Measurements from ENCODE around the gene VMA21. TPM values are rescaled to one million over a fixed set of nuclear protein-coding genes. Genes with fewer than 3 reads are reported as not detected.

Gene VMA21
- total RNA-seq, 1 donor from 2014 or later = 30.4 TPM

DNA sequence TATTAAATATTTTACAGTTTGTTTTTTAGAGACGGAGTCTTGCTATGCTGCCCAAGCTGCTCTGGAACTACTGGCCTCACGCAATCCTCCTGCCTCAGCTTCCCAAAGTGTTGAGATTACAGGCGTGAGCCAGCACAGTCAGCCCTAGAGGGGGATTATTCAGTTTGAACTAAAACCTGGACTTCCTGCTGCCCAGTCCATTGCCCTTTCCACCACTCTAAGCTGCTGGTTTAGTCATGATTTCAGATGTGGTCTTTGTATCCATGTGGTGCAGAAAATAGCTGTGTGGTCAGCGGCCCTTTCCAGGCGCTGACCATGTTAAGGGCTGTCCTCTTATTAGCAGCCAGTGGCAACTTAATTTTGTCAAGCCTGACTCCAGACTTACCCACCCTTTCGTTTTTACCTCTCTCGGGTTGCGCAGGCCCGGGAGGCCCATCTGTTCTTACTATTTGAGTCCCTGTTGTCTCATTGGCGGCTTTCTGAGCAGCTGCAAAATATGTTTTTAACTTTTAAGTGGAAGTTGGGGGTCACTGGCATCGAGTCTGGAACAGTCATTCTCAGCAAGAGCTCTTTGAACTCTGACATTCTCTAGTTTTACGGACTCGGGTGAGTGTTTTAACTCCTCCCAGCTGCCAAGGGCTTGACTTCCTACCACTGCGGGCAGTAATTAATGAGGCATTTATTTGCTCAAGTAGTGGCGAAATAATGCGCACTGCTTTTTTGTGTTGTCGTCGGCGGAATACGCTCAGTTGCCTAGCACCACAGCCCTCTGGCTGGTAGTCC lies 773 bp upstream of the VMA21 start:
- Mint-ChIP-seq H3K9me3 (peaks cover 15% of the 10 kb centered on the region), H3K36me3 (no peaks in the 10 kb centered on the region), H3K27me3 (ENCODE audit: low read depth) (no peaks in the 10 kb centered on the region), H3K4me1 (peaks cover 23% of the 10 kb centered on the region), H3K27ac (peak overlapping the region; percentile 98), H3K4me3 (peak overlapping the region; percentile 72)
- TF ChIP-seq, protein P1, sequence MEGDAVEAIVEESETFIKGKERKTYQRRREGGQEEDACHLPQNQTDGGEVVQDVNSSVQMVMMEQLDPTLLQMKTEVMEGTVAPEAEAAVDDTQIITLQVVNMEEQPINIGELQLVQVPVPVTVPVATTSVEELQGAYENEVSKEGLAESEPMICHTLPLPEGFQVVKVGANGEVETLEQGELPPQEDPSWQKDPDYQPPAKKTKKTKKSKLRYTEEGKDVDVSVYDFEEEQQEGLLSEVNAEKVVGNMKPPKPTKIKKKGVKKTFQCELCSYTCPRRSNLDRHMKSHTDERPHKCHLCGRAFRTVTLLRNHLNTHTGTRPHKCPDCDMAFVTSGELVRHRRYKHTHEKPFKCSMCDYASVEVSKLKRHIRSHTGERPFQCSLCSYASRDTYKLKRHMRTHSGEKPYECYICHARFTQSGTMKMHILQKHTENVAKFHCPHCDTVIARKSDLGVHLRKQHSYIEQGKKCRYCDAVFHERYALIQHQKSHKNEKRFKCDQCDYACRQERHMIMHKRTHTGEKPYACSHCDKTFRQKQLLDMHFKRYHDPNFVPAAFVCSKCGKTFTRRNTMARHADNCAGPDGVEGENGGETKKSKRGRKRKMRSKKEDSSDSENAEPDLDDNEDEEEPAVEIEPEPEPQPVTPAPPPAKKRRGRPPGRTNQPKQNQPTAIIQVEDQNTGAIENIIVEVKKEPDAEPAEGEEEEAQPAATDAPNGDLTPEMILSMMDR (IDR thresholded peaks at IDR 0.05; ENCODE audit: unreplicated experiment) = no peak
- no peak for DNase-seq (ENCODE audit: low spot score in 2 of 2, unreplicated experiment in 2 of 2)

DNA sequence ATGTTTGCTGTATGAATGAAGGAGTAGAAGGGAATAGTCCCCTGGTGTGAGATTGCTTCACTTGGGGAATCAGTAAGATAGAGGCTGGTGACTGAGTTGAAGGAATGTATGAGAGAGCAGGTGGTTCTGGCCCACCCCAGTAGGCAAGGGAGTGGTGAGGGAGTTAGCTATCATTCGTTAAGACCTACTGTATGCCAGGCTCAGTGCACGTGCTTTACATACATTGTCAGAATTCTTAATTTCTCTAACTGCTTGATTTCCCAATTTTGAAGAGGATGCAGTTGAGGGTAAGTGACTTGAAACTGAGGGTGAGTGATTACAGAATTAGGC lies 700 bp downstream of the VMA21 start:
- H3K9me3 Mint-ChIP-seq = peaks cover 13% of the 10 kb centered on the region
- peaks cover 23% of the 10 kb centered on the region for H3K4me1 Mint-ChIP-seq
- H3K27ac Mint-ChIP-seq = peak overlapping the region; percentile 91
- peak overlapping the region; percentile 78 for H3K4me3 Mint-ChIP-seq
- TF ChIP-seq, protein P1 (IDR thresholded peaks at IDR 0.05; ENCODE audit: unreplicated experiment) = no peak
- H3K27me3 Mint-ChIP-seq (ENCODE audit: low read depth) = no peaks in the 10 kb centered on the region
- H3K36me3 Mint-ChIP-seq = no peaks in the 10 kb centered on the region
- no peak for DNase-seq (ENCODE audit: low spot score in 2 of 2, unreplicated experiment in 2 of 2)

DNA sequence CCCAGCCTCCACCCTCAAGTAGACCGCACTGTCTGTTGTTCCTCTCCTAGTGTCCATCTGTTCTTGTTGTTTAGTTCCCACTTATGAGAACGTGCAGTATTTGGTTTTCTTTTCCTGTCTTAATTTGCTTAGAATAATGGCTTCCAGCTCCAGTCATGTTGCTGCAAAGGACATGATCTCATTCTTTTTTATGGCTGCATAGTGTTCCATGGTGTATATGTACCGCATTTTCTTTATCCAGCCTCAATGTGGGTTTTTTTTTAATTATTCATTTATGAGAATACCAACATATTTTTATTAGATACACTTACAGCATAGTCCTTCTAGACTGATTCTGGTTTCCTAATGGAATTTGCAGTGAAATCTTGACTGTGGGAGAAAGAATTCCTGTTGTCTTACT lies 1.3 kb downstream of the VMA21 start:
- peaks cover 23% of the 10 kb centered on the region for H3K4me1 Mint-ChIP-seq
- TF ChIP-seq, protein P1 (IDR thresholded peaks at IDR 0.05; ENCODE audit: unreplicated experiment) = no peak
- no peaks in the 10 kb centered on the region for H3K27me3 Mint-ChIP-seq (ENCODE audit: low read depth)
- peak overlapping the region; percentile 78 for H3K4me3 Mint-ChIP-seq
- peaks cover 15% of the 10 kb centered on the region for H3K9me3 Mint-ChIP-seq
- peak overlapping the region; percentile 53 for H3K27ac Mint-ChIP-seq
- H3K36me3 Mint-ChIP-seq = peaks cover 1% of the 10 kb centered on the region
- DNase-seq (ENCODE audit: low spot score in 2 of 2, unreplicated experiment in 2 of 2) = no peak

DNA sequence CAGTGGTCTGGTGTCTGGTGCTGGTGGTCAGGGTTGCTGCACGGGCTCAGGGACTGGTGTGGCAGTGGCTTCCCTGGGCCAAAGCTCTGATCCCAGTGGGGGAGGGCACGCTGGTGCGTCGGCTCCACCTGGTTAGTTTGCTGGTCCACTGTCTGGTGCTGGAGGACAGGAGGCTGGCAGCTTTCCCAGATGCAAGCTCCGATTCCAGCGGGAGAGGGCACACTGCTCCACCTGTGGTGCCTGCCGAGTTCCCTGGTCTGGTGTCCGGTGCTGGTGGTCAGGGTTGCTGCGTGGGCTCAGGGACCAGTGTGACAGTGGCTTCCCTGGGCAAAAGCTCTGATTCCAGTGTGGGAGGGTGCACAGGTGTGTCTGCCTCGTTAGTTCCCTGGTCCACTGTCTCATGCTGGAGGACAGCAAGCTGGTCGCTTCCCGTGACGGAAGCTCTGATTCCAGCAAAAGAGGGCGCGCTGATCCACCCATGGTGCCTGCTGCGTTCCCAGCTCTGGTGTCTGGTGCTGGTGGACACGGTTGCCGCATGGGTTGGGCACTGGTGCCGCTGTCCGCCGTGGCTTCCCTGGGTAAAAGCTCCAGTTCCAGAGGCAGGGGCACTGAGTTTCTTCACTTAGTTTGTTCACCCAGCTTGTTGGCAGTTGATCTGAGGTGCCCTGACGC lies 5.8 kb downstream of the VMA21 start:
- no peak overlapping the region for H3K27ac Mint-ChIP-seq
- DNase-seq (ENCODE audit: low spot score in 2 of 2, unreplicated experiment in 2 of 2) = no peak
- TF ChIP-seq, protein P1 (IDR thresholded peaks at IDR 0.05; ENCODE audit: unreplicated experiment) = no peak
- peaks cover 11% of the 10 kb centered on the region for H3K9me3 Mint-ChIP-seq
- H3K27me3 Mint-ChIP-seq (ENCODE audit: low read depth) = no peaks in the 10 kb centered on the region
- H3K36me3 Mint-ChIP-seq = peaks cover 6% of the 10 kb centered on the region
- no peak overlapping the region for H3K4me3 Mint-ChIP-seq
- peaks cover 14% of the 10 kb centered on the region for H3K4me1 Mint-ChIP-seq

DNA sequence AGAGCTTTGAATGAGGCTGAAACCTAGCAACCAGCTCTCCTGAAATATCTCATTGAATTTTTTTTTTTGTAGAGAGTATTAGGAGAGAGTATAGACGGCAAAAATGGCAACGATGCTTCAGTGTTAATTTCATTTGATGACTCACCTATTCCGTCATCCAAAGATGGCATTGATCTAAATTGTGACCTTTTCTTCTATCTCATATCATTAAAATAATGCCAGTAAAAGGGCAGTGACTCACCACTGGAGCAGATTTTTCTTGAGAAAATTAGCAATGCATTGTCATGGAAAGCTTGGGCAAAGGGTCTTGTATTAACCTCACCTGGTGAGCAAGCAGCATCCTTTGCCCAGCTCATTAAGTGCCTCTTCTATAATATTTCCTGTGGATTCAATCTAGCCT lies 19.6 kb downstream of the VMA21 start:
- H3K27me3 Mint-ChIP-seq (ENCODE audit: low read depth) = no peaks in the 10 kb centered on the region
- no peak overlapping the region for H3K27ac Mint-ChIP-seq
- H3K9me3 Mint-ChIP-seq = peaks cover 51% of the 10 kb centered on the region
- H3K4me3 Mint-ChIP-seq = no peak overlapping the region
- no peaks in the 10 kb centered on the region for H3K36me3 Mint-ChIP-seq
- TF ChIP-seq, protein P1 (IDR thresholded peaks at IDR 0.05; ENCODE audit: unreplicated experiment) = no peak
- H3K4me1 Mint-ChIP-seq = peaks cover 14% of the 10 kb centered on the region
- no peak for DNase-seq (ENCODE audit: low spot score in 2 of 2, unreplicated experiment in 2 of 2)
